Gastrocnemius medialis (tissue), 4 donors: Measurements from ENCODE around the gene PATJ.

Experiments used
- CTCF ChIP-seq, 5 experiments: fragments of 450-650 bp in 3 of 5; fragments of 200-600 bp in 2 of 5; sonication (generic) in 2 of 5; IDR thresholded peaks in 4 of 5; conservative IDR thresholded peaks in 1 of 5; 1 replicate in 4 of 5; 2 replicates in 1 of 5; pipeline ENCODE4 v1.5.1; 2016 to 2019; ENCODE audit warnings: antibody characterized with exemption in 5 of 5, mild to moderate bottlenecking in 3 of 5, moderate library complexity in 3 of 5
- POLR2A ChIP-seq, 2 donors: fragments of 450-650 bp; IDR thresholded peaks; one replicate each; pipeline ENCODE4 v1.6.1; 2017; ENCODE audit warnings: antibody characterized with exemption in 2 of 2, mild to moderate bottlenecking in 2 of 2, moderate library complexity in 2 of 2

- TF ChIP-seq CTCF (IDR thresholded peaks at IDR 0.05 in 4 of 5, conservative IDR thresholded peaks at IDR 0.05 in 1 of 5) (no peak), POLR2A (IDR thresholded peaks at IDR 0.05) (no peak)
Observed at GRCh38 chr1:62012095-62012494, 269.8 kb downstream of the PATJ start.
